K562 (cell line): Measurements from ENCODE around the gene UBR1.

Experiments used
- CBFB ChIP-seq: sonication (generic); formaldehyde crosslinking; IDR thresholded peaks from 2 replicates; pipeline ENCODE4 v1.4.0; 2020; ENCODE audit warnings: mild to moderate bottlenecking, missing genetic modification reagents
- E2F6 ChIP-seq, 2 experiments: IDR thresholded peaks; 2 replicates each; pipeline ENCODE4 v1.6.1; 2011; ENCODE audit warnings: borderline replicate concordance in 1 of 2, control low read depth in 1 of 2, low read depth in 1 of 2, low read length in 1 of 2, mild to moderate bottlenecking in 1 of 2, mixed read lengths in 1 of 2, moderate library complexity in 1 of 2; ENCODE audit not compliant: insufficient read depth in 1 of 2, insufficient read length in 1 of 2, poor library complexity in 1 of 2, severe bottlenecking in 1 of 2; ENCODE audit errors: extremely low read depth in 1 of 2
- HMGN3 ChIP-seq: IDR thresholded peaks from 2 replicates; pipeline ENCODE4 v1.6.1; 2011; ENCODE audit warnings: borderline replicate concordance, low read depth, mild to moderate bottlenecking, mixed read lengths, low read length; ENCODE audit not compliant: insufficient read length; ENCODE audit errors: extremely low read depth
- SIN3A ChIP-seq, 2 experiments: fragments of 150-350 bp in 1 of 2; IDR thresholded peaks; 2 replicates each; pipeline ENCODE4 v1.6.1; 2011 to 2016; ENCODE audit warnings: borderline replicate concordance in 2 of 2, low read depth in 2 of 2, low read length in 2 of 2, mild to moderate bottlenecking in 2 of 2, moderate library complexity in 2 of 2; ENCODE audit not compliant: control insufficient read depth in 1 of 2
- TBL1XR1 ChIP-seq, 2 experiments: IDR thresholded peaks; 2 replicates each; pipeline ENCODE4 v1.6.1; 2012; ENCODE audit warnings: improper control_type of control experiment in 2 of 2, low read length in 2 of 2, mild to moderate bottlenecking in 1 of 2
- ZC3H4 ChIP-seq: sonication (generic); formaldehyde crosslinking; IDR thresholded peaks from 2 replicates; pipeline ENCODE4 v1.9.0; 2021; ENCODE audit warnings: missing genetic modification reagents, borderline replicate concordance

- TF ChIP-seq E2F6 (IDR thresholded peaks at IDR 0.05; ENCODE audit: borderline replicate concordance in 1 of 2, extremely low read depth in 1 of 2, insufficient read depth in 1 of 2, insufficient read length in 1 of 2, low read depth in 1 of 2, low read length in 1 of 2, poor library complexity in 1 of 2, severe bottlenecking in 1 of 2) = no peak
- no peak for TF ChIP-seq TBL1XR1 (IDR thresholded peaks at IDR 0.05; ENCODE audit: low read length in 2 of 2)
- TF ChIP-seq ZC3H4 (CRISPR knock-in tag) = no peak
- no peak for TF ChIP-seq SIN3A (IDR thresholded peaks at IDR 0.05; ENCODE audit: borderline replicate concordance in 2 of 2, control insufficient read depth in 1 of 2, low read depth in 2 of 2, low read length in 2 of 2)
- TF ChIP-seq HMGN3 = no peak
- no peak for TF ChIP-seq CBFB (CRISPR knock-in tag)
Measured at GRCh38 chr15:43091859-43092258, 14.0 kb downstream of the UBR1 start.
